ENCODE results near the gene SLC22A3. TPM values are rescaled to one million over a fixed set of nuclear protein-coding genes. Genes with fewer than 3 reads are reported as not detected.
A peak's percentile ranks its signal among the peaks of the same experiment; 100 is the strongest.

The SLC22A3 gene
- polyA plus RNA-seq (2013), result 0.17 and 0.18 TPM in 2 replicates

DNA sequence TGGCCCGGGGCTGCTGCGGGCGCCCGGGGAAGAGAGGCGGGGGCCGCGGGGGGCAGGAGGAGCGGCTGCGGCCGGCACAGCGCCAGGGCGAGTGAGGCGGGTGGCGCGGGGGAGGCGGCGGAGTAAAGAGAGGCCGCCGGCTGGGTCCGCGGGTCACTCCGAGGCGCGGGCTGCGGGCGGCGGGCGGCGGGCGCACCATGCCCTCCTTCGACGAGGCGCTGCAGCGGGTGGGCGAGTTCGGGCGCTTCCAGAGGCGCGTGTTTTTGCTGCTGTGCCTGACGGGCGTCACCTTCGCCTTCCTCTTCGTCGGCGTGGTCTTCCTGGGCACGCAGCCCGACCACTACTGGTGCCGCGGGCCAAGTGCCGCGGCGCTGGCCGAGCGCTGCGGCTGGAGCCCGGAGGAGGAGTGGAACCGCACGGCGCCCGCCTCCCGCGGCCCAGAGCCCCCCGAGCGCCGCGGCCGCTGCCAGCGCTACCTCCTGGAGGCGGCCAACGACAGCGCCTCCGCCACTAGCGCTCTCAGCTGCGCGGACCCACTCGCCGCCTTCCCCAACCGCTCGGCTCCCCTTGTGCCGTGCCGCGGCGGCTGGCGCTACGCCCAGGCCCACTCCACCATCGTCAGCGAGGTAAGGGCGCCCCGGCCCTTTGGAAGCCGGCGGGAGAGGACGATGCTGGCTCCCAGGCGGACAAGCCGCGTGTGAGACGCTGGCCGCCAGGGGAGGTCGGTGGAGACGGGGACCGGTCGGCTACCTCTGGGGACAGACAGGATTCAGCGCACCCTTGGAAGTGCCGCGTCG, at the start of gene SLC22A3:
TSS of gene SLC22A3 (plus strand) at position 156 of the 797 bp plus-strand sequence. CDS start at position 198, 42 bp downstream.
- Histone ChIP-seq H3K79me2 (ENCODE audit: control insufficient read depth, insufficient read depth, low read length, poor library complexity) (peaks cover 2% of the 10 kb centered on the region), H3K23ac (ENCODE audit: low read length) (no peak within 1 kb of the TSS), H2BK12ac (ENCODE audit: low read length) (no peak within 1 kb of the TSS), H3K14ac (ENCODE audit: low read length) (peak within 1 kb of the TSS; percentile 51), H4K91ac (ENCODE audit: low read depth, low read length) (no peak within 1 kb of the TSS), H4K12ac (ENCODE audit: low read depth, low read length) (no peak within 1 kb of the TSS), H3K4ac (ENCODE audit: low read depth, low read length) (no peak within 1 kb of the TSS), H3K27ac (ENCODE audit: low read depth, low read length) (no peak within 1 kb of the TSS), H3K18ac (ENCODE audit: low read length) (no peak within 1 kb of the TSS), H3K9ac (ENCODE audit: low read length) (no peak within 1 kb of the TSS), H2BK5ac (ENCODE audit: low read depth, low read length, poor library complexity) (no peak within 1 kb of the TSS), H3K4me3 (ENCODE audit: low read depth, low read length) (peak within 1 kb of the TSS; percentile 62), H2AFZ (ENCODE audit: insufficient read depth, low read length, poor library complexity) (peak within 1 kb of the TSS; percentile 17), H3K79me1 (ENCODE audit: low read length) (no peaks in the 10 kb centered on the region), H3K9me3 (ENCODE audit: insufficient read depth, low read depth, low read length) (peaks cover 3% of the 10 kb centered on the region), H4K8ac (ENCODE audit: low read depth, low read length) (no peak within 1 kb of the TSS), H3K4me1 (ENCODE audit: control insufficient read depth in 1 of 2, insufficient read depth in 2 of 2, low read length in 2 of 2) (peaks cover 11 to 12% of the 10 kb centered on the region in 2 experiments), H3K36me3 (ENCODE audit: control insufficient read depth in 1 of 2, insufficient read depth in 2 of 2, low read length in 2 of 2) (no peaks in the 10 kb centered on the region), H2AK5ac (ENCODE audit: low read length) (no peak within 1 kb of the TSS), H2BK120ac (ENCODE audit: insufficient read depth, low read length, poor library complexity) (no peak within 1 kb of the TSS), H3K4me2 (ENCODE audit: low read length) (peak within 1 kb of the TSS; percentile 100), H3K27me3 (ENCODE audit: insufficient read depth, low read length) (peaks cover 30% of the 10 kb centered on the region)
- WGBS (ENCODE audit: extremely low coverage, insufficient coverage, insufficient read length), result no CpG with 5 or more reads among the region's 105 CpGs
- DNase-seq, result peak; percentile 9 to 31

DNA sequence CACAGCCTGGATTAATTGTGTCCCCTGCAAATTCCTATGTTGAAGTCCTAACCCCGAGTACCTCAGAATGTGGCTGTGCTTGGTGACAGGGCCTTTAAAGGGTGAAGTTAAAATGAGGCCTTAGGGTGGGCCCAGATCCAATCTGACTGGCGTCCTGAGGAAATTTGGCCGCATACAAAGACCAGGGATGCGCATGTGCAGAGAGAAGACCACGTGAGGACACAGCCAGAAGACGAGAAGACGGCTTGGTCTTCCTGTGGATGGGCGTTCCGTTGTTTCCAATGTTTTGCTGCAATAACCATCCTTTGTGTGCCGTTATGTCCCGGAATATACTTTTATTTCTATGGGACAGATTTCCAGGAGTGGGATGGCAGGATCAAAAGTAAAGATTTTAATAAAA, 48.6 kb upstream of the SLC22A3 start:
- no CpG with 5 or more reads among the region's 11 CpGs for WGBS (ENCODE audit: extremely low coverage, insufficient coverage, insufficient read length)
- DNase-seq, result no peak
- no peak overlapping the region for H3K14ac ChIP-seq (ENCODE audit: low read length)
- H2BK5ac ChIP-seq (ENCODE audit: low read depth, low read length, poor library complexity), result no peak overlapping the region
- no peak overlapping the region for H4K91ac ChIP-seq (ENCODE audit: low read depth, low read length)
- no peak overlapping the region for H4K8ac ChIP-seq (ENCODE audit: low read depth, low read length)
- no peak overlapping the region for H3K23ac ChIP-seq (ENCODE audit: low read length)
- no peaks in the 10 kb centered on the region for H3K79me1 ChIP-seq (ENCODE audit: low read length)
- no peaks in the 10 kb centered on the region for H3K4me1 ChIP-seq (ENCODE audit: control insufficient read depth in 1 of 2, insufficient read depth in 2 of 2, low read length in 2 of 2)
- H3K79me2 ChIP-seq (ENCODE audit: control insufficient read depth, insufficient read depth, low read length, poor library complexity), result no peaks in the 10 kb centered on the region
- no peak overlapping the region for H2BK12ac ChIP-seq (ENCODE audit: low read length)
- H3K4me2 ChIP-seq (ENCODE audit: low read length), result no peak overlapping the region
- H3K27ac ChIP-seq (ENCODE audit: low read depth, low read length), result no peak overlapping the region
- no peak overlapping the region for H2AFZ ChIP-seq (ENCODE audit: insufficient read depth, low read length, poor library complexity)
- H3K4me3 ChIP-seq (ENCODE audit: low read depth, low read length), result no peak overlapping the region
- no peak overlapping the region for H3K4ac ChIP-seq (ENCODE audit: low read depth, low read length)
- no peaks in the 10 kb centered on the region for H3K27me3 ChIP-seq (ENCODE audit: insufficient read depth, low read length)
- H2AK5ac ChIP-seq (ENCODE audit: low read length), result no peak overlapping the region
- peaks cover 10% of the 10 kb centered on the region for H3K9me3 ChIP-seq (ENCODE audit: insufficient read depth, low read depth, low read length)
- H3K9ac ChIP-seq (ENCODE audit: low read length), result no peak overlapping the region
- no peak overlapping the region for H3K18ac ChIP-seq (ENCODE audit: low read length)
- no peak overlapping the region for H2BK120ac ChIP-seq (ENCODE audit: insufficient read depth, low read length, poor library complexity)
- H3K36me3 ChIP-seq (ENCODE audit: control insufficient read depth in 1 of 2, insufficient read depth in 2 of 2, low read length in 2 of 2), result no peaks in the 10 kb centered on the region
- no peak overlapping the region for H4K12ac ChIP-seq (ENCODE audit: low read depth, low read length)

DNA sequence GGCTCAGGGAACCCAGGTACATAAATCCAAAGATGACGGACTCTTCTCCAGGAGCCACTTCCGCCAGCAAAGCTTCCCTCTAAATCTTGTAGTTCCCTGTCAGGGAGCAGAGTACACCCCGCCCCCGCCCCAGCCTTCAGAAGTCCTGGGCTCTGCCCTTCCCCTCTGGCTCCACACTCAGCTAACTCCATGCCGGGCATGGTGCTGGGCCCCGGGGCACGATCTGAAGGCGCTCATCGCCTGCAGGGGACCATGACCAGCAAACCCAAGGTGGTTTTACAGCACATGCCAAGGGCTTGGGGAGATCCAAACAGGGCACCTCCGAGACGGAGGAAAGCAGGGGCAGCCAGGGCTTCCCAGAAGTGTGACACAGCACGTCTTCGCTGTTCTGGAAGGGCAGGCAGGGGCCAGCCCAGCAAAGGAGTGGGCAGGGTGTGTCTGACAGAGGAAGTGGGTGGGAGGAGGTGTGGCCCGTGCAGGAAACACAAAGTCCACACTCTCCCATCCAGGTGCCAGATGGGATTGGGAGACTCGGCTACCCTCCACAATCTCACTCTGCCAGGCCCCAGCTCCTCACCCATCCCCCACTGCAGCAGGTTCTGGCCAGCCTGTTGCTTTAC, 48.0 kb upstream of the SLC22A3 start:
- Histone ChIP-seq H3K23ac (ENCODE audit: low read length) (no peak overlapping the region), H3K18ac (ENCODE audit: low read length) (no peak overlapping the region), H4K8ac (ENCODE audit: low read depth, low read length) (no peak overlapping the region), H3K79me1 (ENCODE audit: low read length) (no peaks in the 10 kb centered on the region), H2AK5ac (ENCODE audit: low read length) (no peak overlapping the region), H2BK12ac (ENCODE audit: low read length) (no peak overlapping the region), H3K14ac (ENCODE audit: low read length) (no peak overlapping the region), H3K4me3 (ENCODE audit: low read depth, low read length) (no peak overlapping the region), H2BK5ac (ENCODE audit: low read depth, low read length, poor library complexity) (no peak overlapping the region), H2AFZ (ENCODE audit: insufficient read depth, low read length, poor library complexity) (no peak overlapping the region), H3K9me3 (ENCODE audit: insufficient read depth, low read depth, low read length) (peaks cover 10% of the 10 kb centered on the region), H3K4me1 (ENCODE audit: control insufficient read depth in 1 of 2, insufficient read depth in 2 of 2, low read length in 2 of 2) (no peaks in the 10 kb centered on the region), H3K9ac (ENCODE audit: low read length) (no peak overlapping the region), H4K12ac (ENCODE audit: low read depth, low read length) (no peak overlapping the region), H4K91ac (ENCODE audit: low read depth, low read length) (no peak overlapping the region), H3K4ac (ENCODE audit: low read depth, low read length) (no peak overlapping the region), H3K27me3 (ENCODE audit: insufficient read depth, low read length) (no peaks in the 10 kb centered on the region), H3K79me2 (ENCODE audit: control insufficient read depth, insufficient read depth, low read length, poor library complexity) (no peaks in the 10 kb centered on the region), H3K4me2 (ENCODE audit: low read length) (no peak overlapping the region), H2BK120ac (ENCODE audit: insufficient read depth, low read length, poor library complexity) (no peak overlapping the region), H3K36me3 (ENCODE audit: control insufficient read depth in 1 of 2, insufficient read depth in 2 of 2, low read length in 2 of 2) (no peaks in the 10 kb centered on the region), H3K27ac (ENCODE audit: low read depth, low read length) (no peak overlapping the region)
- WGBS (ENCODE audit: extremely low coverage, insufficient coverage, insufficient read length), result no CpG with 5 or more reads among the region's 15 CpGs
- DNase-seq, result no peak

GRCh38 chr6:160301339-160301738, 46.8 kb upstream of the SLC22A3 start:
- Histone ChIP-seq H4K91ac (ENCODE audit: low read depth, low read length) (no peak overlapping the region), H3K27ac (ENCODE audit: low read depth, low read length) (no peak overlapping the region), H4K12ac (ENCODE audit: low read depth, low read length) (no peak overlapping the region), H3K4me3 (ENCODE audit: low read depth, low read length) (no peak overlapping the region), H2AFZ (ENCODE audit: insufficient read depth, low read length, poor library complexity) (no peak overlapping the region), H2BK12ac (ENCODE audit: low read length) (no peak overlapping the region), H3K14ac (ENCODE audit: low read length) (no peak overlapping the region), H2BK5ac (ENCODE audit: low read depth, low read length, poor library complexity) (no peak overlapping the region), H3K36me3 (ENCODE audit: control insufficient read depth in 1 of 2, insufficient read depth in 2 of 2, low read length in 2 of 2) (no peaks in the 10 kb centered on the region), H2AK5ac (ENCODE audit: low read length) (no peak overlapping the region), H2BK120ac (ENCODE audit: insufficient read depth, low read length, poor library complexity) (no peak overlapping the region), H3K79me1 (ENCODE audit: low read length) (no peaks in the 10 kb centered on the region), H3K4ac (ENCODE audit: low read depth, low read length) (no peak overlapping the region), H3K9ac (ENCODE audit: low read length) (no peak overlapping the region), H3K4me1 (ENCODE audit: control insufficient read depth in 1 of 2, insufficient read depth in 2 of 2, low read length in 2 of 2) (no peaks in the 10 kb centered on the region), H3K23ac (ENCODE audit: low read length) (no peak overlapping the region), H3K4me2 (ENCODE audit: low read length) (no peak overlapping the region), H3K9me3 (ENCODE audit: insufficient read depth, low read depth, low read length) (peaks cover 10% of the 10 kb centered on the region), H3K27me3 (ENCODE audit: insufficient read depth, low read length) (no peaks in the 10 kb centered on the region), H3K18ac (ENCODE audit: low read length) (no peak overlapping the region), H3K79me2 (ENCODE audit: control insufficient read depth, insufficient read depth, low read length, poor library complexity) (no peaks in the 10 kb centered on the region), H4K8ac (ENCODE audit: low read depth, low read length) (no peak overlapping the region)
- no CpG with 5 or more reads among the region's 4 CpGs for WGBS (ENCODE audit: extremely low coverage, insufficient coverage, insufficient read length)
- no peak for DNase-seq
